ENCODE data around the gene FCSK. TPM values are rescaled to one million over a fixed set of nuclear protein-coding genes. Genes with fewer than 3 reads are reported as not detected.
"Not testable (repeated sequence)": the region's sequence is repeated elsewhere in the genome, so short reads cannot be mapped to it uniquely, and the experiment has no call there.

FCSK gene
- total RNA-seq, 2 experiments from 2014 or later, result 8.7 to 9.6 TPM

DNA sequence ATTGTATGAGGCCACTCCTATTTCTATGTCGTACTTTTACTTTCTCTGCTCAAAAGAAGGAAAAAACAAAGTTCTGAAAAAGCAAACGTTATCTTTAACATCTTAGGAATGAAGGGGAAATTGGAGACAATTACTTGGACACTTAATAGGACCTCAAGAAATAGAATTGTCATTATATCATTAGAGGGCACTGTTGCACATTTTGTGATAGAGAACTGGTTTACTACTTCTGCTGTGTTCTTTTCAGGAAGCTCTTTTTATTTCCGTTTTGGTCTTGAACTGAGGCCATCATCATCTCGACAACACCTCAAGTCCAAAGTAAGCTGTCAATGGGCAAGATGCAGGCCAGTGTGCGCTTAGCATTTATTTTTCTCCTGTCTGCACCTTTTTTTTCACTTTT is 54.4 kb downstream of the FCSK start:
- Mint-ChIP-seq H3K36me3 (peaks cover 9% of the 10 kb centered on the region), H3K27me3 (no peaks in the 10 kb centered on the region), H3K27ac (peak overlapping the region; percentile 5), H3K9me3 (no peaks in the 10 kb centered on the region), H3K4me3 (no peak overlapping the region), H3K4me1 (peaks cover 5% of the 10 kb centered on the region)
- no peak for DNase-seq

DNA sequence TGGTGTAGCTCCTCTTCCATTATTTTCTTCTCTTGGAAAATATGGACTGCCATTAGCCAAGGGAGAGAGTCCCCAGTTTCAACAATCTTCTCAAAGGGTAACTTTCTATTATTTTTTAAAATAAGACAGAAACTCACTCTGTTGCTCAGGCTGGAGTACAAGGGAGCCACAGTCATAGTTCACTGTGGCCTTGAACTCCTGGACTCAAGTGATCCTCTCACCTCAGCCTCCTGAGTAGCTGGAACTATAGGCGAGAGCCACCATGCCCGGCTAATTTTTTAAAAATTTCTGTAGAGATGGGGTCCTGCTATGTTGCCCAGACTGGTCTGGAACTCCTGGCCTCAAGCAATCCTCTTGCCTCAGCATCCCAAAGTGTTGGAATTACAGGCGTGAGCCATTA is 55.8 kb downstream of the FCSK start:
- Mint-ChIP-seq H3K4me3 (no peak overlapping the region), H3K27ac (no peak overlapping the region)
- DNase-seq, result no peak

GRCh38 chr16:70511833-70512232 is 57.4 kb downstream of the FCSK start:
- Mint-ChIP-seq H3K27ac (no peak overlapping the region), H3K36me3 (peaks cover 7% of the 10 kb centered on the region)

More for the DNA sequence above, 55.8 kb downstream of the FCSK start:
- H3K27me3 Mint-ChIP-seq, result no peaks in the 10 kb centered on the region
- peaks cover 5% of the 10 kb centered on the region for H3K4me1 Mint-ChIP-seq
- no peaks in the 10 kb centered on the region for H3K9me3 Mint-ChIP-seq
- peaks cover 9% of the 10 kb centered on the region for H3K36me3 Mint-ChIP-seq

DNA sequence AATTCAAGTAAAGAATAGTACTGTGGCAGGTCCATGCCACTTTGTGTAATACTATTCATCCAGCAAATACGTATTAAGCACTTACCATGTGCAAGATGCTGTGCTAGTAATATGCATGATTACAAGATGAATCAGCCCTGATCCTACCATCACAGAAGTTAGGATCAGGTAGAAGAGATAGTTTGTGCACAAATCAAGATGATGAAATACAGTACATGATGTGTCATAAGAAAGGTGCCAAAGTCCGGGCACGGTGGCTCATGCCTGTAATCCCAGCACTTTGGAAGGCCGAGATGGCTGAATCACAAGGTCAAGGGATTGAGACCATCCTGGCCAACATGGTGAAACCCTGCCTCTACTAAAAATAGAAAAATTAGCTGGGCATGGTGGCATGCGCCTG is 58.1 kb downstream of the FCSK start:
- DNase-seq, result no peak
- peaks cover 5% of the 10 kb centered on the region for H3K4me1 Mint-ChIP-seq
- H3K9me3 Mint-ChIP-seq, result no peaks in the 10 kb centered on the region
- H3K27me3 Mint-ChIP-seq, result no peaks in the 10 kb centered on the region
- no peak overlapping the region for H3K27ac Mint-ChIP-seq
- H3K4me3 Mint-ChIP-seq, result no peak overlapping the region
- H3K36me3 Mint-ChIP-seq, result peaks cover 8% of the 10 kb centered on the region

More at GRCh38 chr16:70511833-70512232, 57.4 kb downstream of the FCSK start:
- Mint-ChIP-seq H3K4me3 (no peak overlapping the region), H3K4me1 (peaks cover 5% of the 10 kb centered on the region), H3K27me3 (no peaks in the 10 kb centered on the region), H3K9me3 (no peaks in the 10 kb centered on the region)
- DNase-seq, result no peak

DNA sequence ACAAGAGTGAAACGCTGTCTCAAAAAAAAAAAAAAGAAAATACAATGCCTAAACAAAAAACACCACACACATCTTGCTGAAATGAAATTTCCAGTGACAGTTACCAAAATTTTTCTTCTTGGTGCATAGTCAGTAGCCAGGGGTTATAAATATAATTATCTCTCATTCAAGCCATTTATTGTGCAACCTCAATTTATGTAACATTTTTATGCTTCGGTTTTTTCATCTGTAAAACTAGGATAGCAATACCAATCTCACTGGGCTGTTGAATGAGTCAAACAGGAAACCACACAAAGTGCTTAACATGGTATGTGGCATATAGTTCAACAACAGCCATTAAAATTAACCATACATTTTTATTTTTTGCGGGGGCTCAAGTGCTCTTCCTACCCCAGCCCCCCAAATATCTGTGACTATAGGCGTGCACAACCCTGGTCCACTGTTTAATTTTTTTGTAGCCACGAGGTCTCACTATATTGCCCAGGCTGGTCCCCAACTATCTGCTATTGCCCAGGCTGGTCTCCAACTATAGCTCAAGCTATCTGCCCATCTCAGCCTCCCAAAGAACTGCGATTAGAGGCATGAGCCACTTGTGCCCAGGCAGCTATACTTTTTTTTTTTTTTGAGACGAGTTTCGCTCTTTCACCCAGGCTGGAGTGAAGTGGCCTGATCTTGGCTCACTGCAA is 66.4 kb downstream of the FCSK start:
- H3K4me3 Mint-ChIP-seq, result peak overlapping the region; percentile 57
- peaks cover 23% of the 10 kb centered on the region for H3K4me1 Mint-ChIP-seq
- H3K9me3 Mint-ChIP-seq, result no peaks in the 10 kb centered on the region
- no peaks in the 10 kb centered on the region for H3K27me3 Mint-ChIP-seq
- peaks cover 26% of the 10 kb centered on the region for H3K36me3 Mint-ChIP-seq
- peak overlapping the region; percentile 70 for H3K27ac Mint-ChIP-seq
- peak; percentile 6 for DNase-seq

DNA sequence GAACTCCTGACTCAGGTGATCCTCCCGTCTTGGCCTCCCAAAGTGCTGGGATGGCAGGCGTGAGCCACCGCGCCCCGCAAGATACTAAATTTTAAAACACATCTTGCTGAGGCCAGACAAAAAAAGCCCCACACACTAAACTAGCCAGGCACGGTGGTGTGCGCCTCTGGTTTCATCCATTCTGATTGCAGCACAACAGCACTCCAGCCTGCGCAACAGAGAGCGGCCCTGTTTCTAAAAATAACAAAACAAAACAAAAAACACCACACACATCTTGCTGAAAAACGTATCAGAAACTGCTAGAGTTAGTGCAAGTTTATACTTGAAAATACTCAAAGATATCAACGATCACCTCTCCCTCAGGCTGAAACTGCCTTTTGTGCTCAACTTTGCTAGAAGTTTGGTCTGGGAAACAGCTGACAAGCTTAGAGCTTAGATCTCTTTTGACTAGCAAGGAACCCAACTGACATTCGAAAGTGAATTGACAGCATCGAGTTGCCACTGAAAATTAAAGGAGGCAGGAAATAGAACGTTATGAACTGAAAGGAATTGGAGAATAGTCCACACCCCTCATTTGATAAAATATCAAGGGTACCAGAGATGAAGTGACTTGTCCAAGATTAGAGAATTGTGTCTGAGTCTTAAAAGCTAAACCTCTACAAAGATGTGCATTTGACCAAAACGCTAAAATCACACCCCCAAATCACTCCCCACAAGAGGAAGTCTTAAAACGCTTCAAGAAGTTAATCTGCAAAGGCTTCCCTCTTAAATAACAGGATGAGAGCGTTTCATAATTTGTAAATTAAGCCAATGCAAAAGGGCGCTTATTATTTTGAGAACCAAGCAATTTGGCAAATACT is 68.1 kb downstream of the FCSK start:
- peaks cover 37% of the 10 kb centered on the region for H3K36me3 Mint-ChIP-seq
- H3K27ac Mint-ChIP-seq, result peak overlapping the region; percentile 98
- H3K4me1 Mint-ChIP-seq, result peaks cover 37% of the 10 kb centered on the region
- no peaks in the 10 kb centered on the region for H3K27me3 Mint-ChIP-seq
- DNase-seq, result no peak
- H3K9me3 Mint-ChIP-seq, result no peaks in the 10 kb centered on the region
- peak overlapping the region; percentile 94 for H3K4me3 Mint-ChIP-seq

GRCh38 chr16:70523076-70523742 is 68.8 kb downstream of the FCSK start, which contains the start of gene COG4:
Gene COG4 (minus strand): TSS chr16:70523554. CDS start chr16:70523543, 11 bp downstream.
- H3K4me3 Mint-ChIP-seq, result peak within 1 kb of the TSS; percentile 94
- peaks cover 41% of the 10 kb centered on the region for H3K36me3 Mint-ChIP-seq
- no peaks in the 10 kb centered on the region for H3K9me3 Mint-ChIP-seq
- H3K4me1 Mint-ChIP-seq, result peaks cover 38% of the 10 kb centered on the region
- DNase-seq, result peak; percentile 91
- no peaks in the 10 kb centered on the region for H3K27me3 Mint-ChIP-seq
- peak within 1 kb of the TSS; percentile 98 for H3K27ac Mint-ChIP-seq

- peak within 1 kb of the TSS; percentile 94 for H3K4me3 Mint-ChIP-seq
- H3K27ac Mint-ChIP-seq, result peak within 1 kb of the TSS; percentile 98
- DNase-seq, result peak; percentile 70
- H3K4me1 Mint-ChIP-seq, result peaks cover 44% of the 10 kb centered on the region
- no peaks in the 10 kb centered on the region for H3K27me3 Mint-ChIP-seq
- peaks cover 45% of the 10 kb centered on the region for H3K36me3 Mint-ChIP-seq
- H3K9me3 Mint-ChIP-seq, result no peaks in the 10 kb centered on the region
These were observed 69.5 kb downstream of the FCSK start, which contains the start of gene SF3B3 for GRCh38 chr16:70523743-70524398. Gene SF3B3 (plus strand): TSS chr16:70523816. CDS start chr16:70526657, 2,841 bp downstream.

DNA sequence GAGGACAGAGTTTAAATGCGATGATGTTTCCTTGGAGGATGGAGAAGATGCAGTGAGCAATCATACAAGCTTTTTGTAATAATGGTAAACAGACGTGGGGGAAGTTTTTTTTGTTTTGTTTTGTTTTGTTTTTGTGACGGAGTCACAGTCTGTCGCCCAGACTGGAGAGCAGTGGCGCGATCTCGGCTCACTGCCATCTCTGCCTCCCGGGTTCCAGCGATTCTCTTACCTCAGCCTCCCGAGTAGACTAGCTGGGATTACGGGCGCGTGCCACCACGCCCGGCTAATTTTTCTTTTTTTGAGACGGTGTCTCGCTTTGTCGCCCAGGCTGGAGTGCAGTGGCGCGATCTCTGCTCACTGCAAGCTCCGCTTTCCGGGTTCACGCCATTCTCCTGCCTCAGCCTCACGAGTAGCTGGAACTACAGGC is 70.0 kb downstream of the FCSK start:
- Mint-ChIP-seq H3K4me1 (peaks cover 49% of the 10 kb centered on the region), H3K4me3 (peak overlapping the region; percentile 94), H3K27ac (peak overlapping the region; percentile 98), H3K36me3 (peaks cover 51% of the 10 kb centered on the region)
- H3K27me3 Mint-ChIP-seq, H3K9me3 Mint-ChIP-seq: not testable (repeated sequence)
- peak; percentile 29 for DNase-seq

DNA sequence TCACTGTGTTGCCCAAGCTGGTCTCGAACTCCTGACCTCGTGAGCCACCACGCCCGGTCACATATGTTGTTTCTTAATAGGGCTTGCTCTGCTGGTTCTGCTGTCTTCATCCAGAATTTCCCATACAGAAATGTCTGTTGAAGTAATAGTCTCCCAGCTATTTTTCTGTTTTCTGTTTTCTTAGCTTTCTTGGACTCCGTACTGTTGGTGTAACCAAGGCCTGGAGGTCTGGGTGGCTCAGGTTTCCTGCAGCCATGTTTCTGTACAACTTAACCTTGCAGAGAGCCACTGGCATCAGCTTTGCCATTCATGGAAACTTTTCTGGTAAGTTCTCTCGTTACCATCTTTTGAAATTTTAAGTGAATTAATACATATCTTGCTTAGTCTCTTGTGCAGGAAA is 72.0 kb downstream of the FCSK start:
- Mint-ChIP-seq H3K27me3 (no peaks in the 10 kb centered on the region), H3K4me3 (peak overlapping the region; percentile 94), H3K4me1 (peaks cover 43% of the 10 kb centered on the region), H3K27ac (peak overlapping the region; percentile 47), H3K36me3 (peaks cover 58% of the 10 kb centered on the region), H3K9me3 (no peaks in the 10 kb centered on the region)
- no peak for DNase-seq

GRCh38 chr16:70527315-70527996 is 73.1 kb downstream of the FCSK start:
- Mint-ChIP-seq H3K4me1 (peaks cover 45% of the 10 kb centered on the region), H3K36me3 (peaks cover 62% of the 10 kb centered on the region), H3K9me3 (no peaks in the 10 kb centered on the region), H3K27me3 (no peaks in the 10 kb centered on the region), H3K27ac (peak overlapping the region; percentile 79), H3K4me3 (peak overlapping the region; percentile 94)
- no peak for DNase-seq

DNA sequence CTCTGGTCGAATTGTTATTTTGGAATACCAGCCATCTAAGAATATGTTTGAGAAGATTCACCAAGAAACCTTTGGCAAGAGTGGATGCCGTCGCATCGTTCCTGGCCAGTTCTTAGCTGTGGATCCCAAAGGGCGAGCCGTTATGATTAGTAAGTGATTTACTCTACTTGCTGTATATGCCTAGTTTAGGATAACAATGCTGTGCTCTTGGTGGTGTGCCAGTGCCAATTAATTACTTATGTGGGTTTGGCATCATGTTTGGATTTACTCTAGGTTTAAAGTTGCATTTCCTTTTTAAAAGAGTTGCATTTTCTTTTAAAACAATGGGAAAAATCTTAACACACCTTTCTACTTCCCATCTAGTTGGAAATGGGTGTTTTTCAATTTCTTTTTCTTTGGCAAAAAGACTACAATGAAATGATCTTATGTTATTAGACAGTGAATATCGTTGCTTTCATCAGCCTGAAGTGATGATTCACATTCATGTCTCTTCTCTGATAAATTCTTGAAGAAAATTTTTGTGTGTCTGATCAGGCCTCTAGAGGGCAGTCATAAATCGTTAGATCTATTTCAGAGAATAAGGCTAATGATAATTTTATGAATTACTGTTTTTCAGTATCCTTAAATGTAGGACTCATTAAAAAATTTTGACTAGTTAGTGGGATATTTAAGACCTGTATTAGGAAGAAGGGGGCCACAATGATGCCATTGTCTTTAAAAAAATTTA is 74.8 kb downstream of the FCSK start:
- H3K4me3 Mint-ChIP-seq, result peak overlapping the region; percentile 64
- H3K27me3 Mint-ChIP-seq, result no peaks in the 10 kb centered on the region
- peaks cover 54% of the 10 kb centered on the region for H3K4me1 Mint-ChIP-seq
- peaks cover 66% of the 10 kb centered on the region for H3K36me3 Mint-ChIP-seq
- H3K9me3 Mint-ChIP-seq, result no peaks in the 10 kb centered on the region
- DNase-seq, result no peak
- peak overlapping the region; percentile 68 for H3K27ac Mint-ChIP-seq

Measured in activated naive CD8-positive, alpha-beta T cell treated with anti-CD3 and anti-CD28 coated beads for 36 hours (primary cell).